NCI-H146 (cell line): Measurements from ENCODE around the gene SNAPIN.
A peak's percentile ranks its signal among the peaks of the same experiment; 100 is the strongest.
"Not testable (repeated sequence)": the region's sequence is repeated elsewhere in the genome, so short reads cannot be mapped to it uniquely, and the experiment has no call there.

ENCODE experiments used
- DNase-seq: peaks from one replicate; lab custom pipeline; 2025; lab: John Stamatoyannopoulos, UW

Gene SNAPIN

DNA sequence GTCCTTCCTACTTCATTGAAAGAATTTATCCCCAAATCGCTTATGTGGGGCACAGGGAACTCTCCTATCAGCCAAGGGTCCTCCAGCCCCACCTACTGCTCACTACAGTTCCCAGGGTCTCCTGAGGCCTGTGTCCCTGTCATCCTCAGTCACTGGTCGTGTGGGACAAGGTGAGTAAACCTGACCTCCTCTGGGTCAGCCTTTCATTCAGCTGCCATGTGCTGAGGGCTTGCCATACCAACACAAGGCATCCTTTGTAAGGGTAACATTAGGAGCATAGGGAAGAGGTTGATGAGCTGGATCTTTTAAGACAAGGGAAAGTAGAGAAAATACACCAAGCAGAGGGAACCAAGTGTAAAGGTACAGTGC lies 11.2 kb upstream of the SNAPIN start:
- no peak for DNase-seq

- no peak for DNase-seq
Observed at GRCh38 chr1:153648000-153648643, 10.4 kb upstream of the SNAPIN start.

- no peak for DNase-seq
Observed at GRCh38 chr1:153649137-153649862, 9.2 kb upstream of the SNAPIN start.

DNA sequence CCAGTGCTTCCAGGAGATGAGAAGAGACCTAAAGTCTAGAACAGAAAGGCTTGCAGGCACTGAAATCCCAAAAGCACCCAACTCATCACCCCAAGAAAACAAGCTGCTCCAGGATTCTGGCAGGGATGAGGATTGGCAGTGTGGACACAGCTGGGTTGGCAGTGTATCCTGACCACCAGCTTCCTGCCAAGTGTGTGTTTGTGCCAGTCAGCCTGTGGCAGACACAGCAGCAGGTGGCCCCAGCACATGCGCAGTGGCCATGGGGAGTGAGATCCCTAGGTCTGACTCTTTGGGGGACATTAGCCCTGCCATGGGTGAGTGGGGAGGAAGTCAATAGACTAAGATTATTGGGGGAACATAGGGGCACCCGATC lies 8.7 kb upstream of the SNAPIN start:
- no peak for DNase-seq

GRCh38 chr1:153651771-153652170 lies 6.7 kb upstream of the SNAPIN start:
- peak; percentile 10 for DNase-seq

DNA sequence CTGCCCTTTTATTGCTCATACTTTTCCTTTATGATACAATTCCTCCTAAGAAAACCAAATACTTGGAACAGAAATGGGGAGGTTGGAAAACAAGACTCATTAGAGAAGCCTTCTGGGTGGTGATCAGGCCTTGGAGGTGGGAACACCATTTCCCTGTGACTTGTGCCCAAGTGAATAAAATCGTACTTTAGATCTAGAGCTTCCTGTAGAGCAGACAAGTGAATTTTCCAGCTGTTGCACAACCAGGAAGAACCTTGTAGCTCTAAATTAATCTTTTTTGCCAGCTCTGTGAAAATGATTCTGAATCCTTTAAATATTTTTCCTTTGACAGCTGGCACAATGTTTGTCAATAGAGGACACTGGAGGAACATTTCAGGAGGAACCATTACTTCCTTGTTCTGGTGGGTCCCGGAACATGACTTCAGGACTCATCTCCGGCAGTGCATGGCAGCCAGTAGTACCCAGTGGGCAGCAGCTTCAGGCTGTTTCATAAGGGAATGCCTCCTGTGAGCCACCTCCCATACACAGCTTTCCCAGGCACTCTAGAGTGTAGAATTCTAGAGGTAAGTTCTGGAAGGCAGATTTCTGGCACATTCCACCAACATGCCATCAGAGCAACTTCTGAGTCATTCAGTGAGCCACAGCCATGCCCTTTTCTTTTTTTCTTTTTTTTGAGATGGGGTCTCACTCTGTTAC lies 5.5 kb upstream of the SNAPIN start:
- no peak for DNase-seq

GRCh38 chr1:153655333-153655732 lies 3.2 kb upstream of the SNAPIN start:
- peak; percentile 55 for DNase-seq

GRCh38 chr1:153659175-153659534 lies 652 bp downstream of the SNAPIN start:
- DNase-seq, result no peak

DNA sequence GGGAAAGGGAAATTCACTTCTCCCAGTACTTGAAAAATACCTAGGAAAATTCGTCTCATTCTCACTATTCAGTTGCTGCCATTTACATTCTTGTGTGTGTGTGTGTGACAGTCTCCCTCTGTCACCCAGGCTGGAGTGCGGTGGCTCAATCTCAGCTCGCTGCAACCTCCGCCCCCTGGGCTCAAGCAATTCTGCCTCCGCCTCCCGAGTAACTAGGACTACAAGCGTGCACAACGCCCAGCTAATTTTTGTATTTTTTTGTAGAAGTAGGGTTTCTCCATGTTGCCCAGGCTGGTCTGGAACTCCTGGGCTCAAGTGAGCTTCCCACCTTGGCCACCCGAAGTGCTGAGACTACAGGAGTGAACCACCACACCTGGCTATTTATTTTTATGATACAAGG lies 1.2 kb downstream of the SNAPIN start:
- no peak for DNase-seq

GRCh38 chr1:153661111-153661708 lies 2.7 kb downstream of the SNAPIN start:
- no peak for DNase-seq

DNA sequence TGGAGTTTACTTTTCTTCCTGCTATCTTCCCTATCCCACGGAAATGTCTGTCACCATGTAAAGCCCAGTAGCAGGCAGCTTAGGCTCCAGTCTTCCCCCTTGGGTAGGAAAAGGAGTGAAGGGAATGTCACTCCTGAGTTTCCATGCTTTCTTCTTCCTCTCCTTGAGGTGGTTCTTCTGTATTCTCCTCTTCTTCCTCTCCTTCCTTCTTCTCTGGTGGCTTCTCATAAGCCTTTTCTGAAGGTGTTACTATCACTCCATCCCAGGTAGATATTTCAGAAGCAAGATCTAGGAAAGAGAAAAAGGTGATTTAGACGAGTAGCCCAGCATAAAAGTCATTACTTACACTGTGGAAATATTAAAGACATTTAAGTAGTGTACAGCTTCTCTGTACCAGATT lies 3.8 kb downstream of the SNAPIN start:
- DNase-seq, result no peak

GRCh38 chr1:153663211-153663610 lies 4.7 kb downstream of the SNAPIN start:
- DNase-seq, result no peak

DNA sequence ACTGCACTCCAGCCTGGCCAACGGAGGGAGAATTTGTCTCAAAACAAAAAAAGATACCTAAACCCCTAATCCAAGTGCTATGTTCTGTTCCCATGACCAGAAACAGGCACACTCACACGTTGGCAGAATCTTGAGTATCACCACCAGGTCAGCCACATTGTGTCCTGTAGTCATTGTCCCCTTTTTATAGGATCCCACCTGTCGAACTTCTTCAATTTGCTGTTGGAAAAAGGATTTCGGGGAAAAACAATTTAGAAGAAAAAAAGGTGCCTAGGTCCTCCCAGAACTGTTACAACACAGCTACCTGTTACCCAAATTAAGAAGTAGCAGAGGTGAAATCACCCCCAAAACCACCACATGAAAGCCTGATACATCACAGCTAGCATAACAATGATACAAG lies 8.9 kb downstream of the SNAPIN start:
- no peak for DNase-seq

DNA sequence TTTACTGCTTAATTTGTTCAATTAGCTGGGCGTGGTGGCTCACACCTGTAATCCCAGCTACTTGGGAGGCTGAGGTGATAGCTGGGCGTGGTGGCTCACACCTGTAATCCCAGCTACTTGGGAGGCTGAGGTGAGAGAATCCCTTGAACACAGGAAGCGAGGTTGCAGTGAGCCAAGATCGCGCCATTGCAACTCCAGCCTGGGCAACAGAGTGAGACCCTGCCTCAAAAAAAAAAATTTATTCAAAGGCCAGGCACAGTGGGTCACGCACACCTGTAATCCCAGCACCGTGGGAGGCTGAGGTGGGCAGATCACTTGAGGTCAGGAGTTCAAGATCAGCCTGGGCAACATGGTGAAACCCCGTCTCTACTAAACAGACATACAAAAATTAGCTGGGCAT lies 10.2 kb downstream of the SNAPIN start:
- DNase-seq, result not testable (repeated sequence)

- no peak for DNase-seq
Observed at GRCh38 chr1:153669606-153670005, 11.1 kb downstream of the SNAPIN start.

GRCh38 chr1:153670257-153670858 lies 11.9 kb downstream of the SNAPIN start:
- peak; percentile 23 for DNase-seq

DNA sequence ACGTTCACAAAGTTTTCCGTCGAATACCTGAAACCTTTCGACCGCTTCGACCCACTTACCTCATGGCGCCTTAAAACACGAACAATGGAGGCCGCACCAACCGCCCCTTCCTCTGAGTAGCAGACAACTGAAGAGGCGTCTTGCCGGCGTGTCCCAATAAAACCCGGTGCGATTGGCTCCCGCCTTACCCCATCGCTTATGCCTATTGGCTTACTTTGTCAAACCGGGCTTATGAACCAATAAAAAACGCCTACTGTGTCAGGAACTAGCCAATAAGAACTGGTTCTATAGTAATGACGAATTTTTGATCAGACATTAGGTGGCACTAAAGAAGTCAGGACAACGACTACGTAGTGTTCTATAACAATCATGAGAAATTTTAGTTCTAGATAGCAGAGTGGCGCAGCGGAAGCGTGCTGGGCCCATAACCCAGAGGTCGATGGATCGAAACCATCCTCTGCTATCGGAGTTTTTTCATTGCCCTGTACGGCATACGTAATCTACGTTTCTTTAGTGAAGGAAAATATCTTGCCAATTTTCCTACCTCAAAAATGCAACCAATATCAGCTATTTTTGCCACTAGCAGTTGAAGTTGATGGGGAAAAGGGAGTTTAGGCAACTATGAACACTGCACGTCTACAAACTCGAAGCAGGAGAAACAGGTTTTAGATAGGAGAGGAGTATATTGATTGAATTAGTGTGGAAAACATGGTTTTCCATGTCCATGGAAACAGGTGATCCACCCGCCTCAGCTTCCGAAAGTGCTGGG lies 12.5 kb downstream of the SNAPIN start, which contains the start of gene ILF2:
Gene ILF2, minus strand, starts transcription at position 135 of the 769 bp plus-strand sequence. Its CDS starts 71 bp downstream, at position 64.
- DNase-seq, result peak; percentile 99

GRCh38 chr1:153671628-153672353 lies 13.3 kb downstream of the SNAPIN start:
- DNase-seq, result peak; percentile 50

GRCh38 chr1:153673511-153673910 lies 15.0 kb downstream of the SNAPIN start:
- DNase-seq, result no peak

GRCh38 chr1:153677718-153678518 lies 19.4 kb downstream of the SNAPIN start:
- peak; percentile 60 for DNase-seq
